GM20000 (cell line): ENCODE results near the gene TBC1D21.

Source experiments
- DNase-seq: peaks from one replicate; pipeline ENCODE4 v3.0.0; 2012; ENCODE audit warnings: low spot score
- TF ChIP-seq, protein P1 (sequence below): IDR thresholded peaks from 2 replicates; pipeline ENCODE4 v1.5.1; 2012; ENCODE audit warnings: mild to moderate bottlenecking, control low read depth; ENCODE audit errors: extremely low read depth, missing control alignments

Gene TBC1D21

DNA sequence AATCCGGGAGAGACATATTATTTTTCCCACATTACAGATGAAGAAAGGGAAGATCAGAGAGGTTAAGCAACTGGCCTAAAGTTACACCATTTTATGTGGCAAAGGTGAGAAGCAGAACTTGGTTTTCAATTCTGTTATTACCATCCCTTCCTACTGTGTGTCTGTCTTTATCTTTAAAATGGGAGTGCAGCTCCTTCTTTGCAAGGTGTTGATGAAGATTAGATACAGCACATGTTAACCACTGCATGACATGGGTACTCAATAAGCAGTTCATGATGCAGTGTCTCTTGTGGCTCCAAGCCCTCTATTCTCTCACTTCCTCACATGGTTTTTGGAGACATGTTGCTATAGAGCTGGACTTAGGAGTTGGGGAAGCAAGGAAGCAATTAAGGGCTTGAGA, 23.1 kb upstream of the TBC1D21 start:
- TF ChIP-seq, protein P1, sequence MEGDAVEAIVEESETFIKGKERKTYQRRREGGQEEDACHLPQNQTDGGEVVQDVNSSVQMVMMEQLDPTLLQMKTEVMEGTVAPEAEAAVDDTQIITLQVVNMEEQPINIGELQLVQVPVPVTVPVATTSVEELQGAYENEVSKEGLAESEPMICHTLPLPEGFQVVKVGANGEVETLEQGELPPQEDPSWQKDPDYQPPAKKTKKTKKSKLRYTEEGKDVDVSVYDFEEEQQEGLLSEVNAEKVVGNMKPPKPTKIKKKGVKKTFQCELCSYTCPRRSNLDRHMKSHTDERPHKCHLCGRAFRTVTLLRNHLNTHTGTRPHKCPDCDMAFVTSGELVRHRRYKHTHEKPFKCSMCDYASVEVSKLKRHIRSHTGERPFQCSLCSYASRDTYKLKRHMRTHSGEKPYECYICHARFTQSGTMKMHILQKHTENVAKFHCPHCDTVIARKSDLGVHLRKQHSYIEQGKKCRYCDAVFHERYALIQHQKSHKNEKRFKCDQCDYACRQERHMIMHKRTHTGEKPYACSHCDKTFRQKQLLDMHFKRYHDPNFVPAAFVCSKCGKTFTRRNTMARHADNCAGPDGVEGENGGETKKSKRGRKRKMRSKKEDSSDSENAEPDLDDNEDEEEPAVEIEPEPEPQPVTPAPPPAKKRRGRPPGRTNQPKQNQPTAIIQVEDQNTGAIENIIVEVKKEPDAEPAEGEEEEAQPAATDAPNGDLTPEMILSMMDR = no peak
- no peak for DNase-seq

DNA sequence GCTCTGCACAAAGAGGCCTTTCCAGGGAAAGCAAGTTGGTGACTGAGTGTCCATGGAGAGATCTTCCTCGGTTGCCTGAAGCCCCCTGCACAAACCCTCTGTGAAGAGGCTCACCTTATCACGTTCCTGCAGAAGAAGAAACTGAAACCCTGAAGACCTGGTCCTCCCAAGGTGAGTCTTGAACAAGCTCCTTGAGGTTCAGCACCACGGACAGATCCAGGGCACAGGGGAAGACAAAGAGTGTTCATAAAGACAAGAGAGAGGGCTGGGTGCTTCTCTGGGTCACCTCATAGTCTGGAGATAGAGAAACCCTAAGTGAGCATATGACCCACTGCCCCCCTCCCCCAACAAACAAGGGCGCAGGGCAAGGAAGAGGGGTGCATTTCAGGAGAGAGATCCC, 21.7 kb upstream of the TBC1D21 start:
- TF ChIP-seq, protein P1 = no peak
- DNase-seq = peak; percentile 52

DNA sequence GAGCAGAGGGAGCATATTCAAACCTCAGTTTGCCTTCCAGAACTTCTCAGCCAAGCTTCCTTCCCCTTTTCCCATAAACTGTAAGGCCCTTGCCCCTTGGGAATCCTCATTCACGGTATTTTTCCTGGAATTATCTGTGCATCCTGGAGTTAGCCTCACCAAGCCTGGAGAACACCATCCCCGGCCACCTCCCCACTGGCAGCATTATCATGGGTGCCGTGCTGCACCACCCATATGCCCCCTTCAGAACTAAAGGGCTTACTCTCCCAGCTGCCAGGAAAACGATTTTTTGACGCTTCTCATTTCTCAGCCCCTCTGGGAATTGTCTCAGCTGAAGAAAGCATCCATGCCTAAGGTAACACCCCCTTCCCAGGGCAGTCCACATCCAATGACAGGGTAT, 20.9 kb upstream of the TBC1D21 start:
- TF ChIP-seq, protein P1 = no peak
- DNase-seq = no peak

DNA sequence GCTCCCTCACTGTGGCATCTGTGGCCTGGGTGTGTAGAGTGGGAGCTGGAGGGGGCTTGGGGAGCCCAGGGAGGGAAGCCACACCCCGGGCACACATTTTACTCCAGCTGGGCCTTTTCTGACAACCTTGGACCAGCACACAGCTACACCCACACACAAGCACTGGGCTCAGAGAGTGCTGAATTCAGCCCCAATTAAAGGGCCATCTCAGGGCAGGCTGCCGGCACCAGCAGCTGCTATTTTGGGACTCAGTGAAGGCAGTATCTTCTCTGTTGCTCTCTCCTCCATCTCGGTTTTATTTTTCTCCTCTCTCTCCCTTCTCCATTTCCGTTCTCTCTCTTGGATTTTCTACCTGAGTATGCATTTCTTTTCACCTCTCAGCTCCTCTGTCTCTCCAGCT, 19.1 kb upstream of the TBC1D21 start:
- TF ChIP-seq, protein P1 = no peak
- DNase-seq = no peak

DNA sequence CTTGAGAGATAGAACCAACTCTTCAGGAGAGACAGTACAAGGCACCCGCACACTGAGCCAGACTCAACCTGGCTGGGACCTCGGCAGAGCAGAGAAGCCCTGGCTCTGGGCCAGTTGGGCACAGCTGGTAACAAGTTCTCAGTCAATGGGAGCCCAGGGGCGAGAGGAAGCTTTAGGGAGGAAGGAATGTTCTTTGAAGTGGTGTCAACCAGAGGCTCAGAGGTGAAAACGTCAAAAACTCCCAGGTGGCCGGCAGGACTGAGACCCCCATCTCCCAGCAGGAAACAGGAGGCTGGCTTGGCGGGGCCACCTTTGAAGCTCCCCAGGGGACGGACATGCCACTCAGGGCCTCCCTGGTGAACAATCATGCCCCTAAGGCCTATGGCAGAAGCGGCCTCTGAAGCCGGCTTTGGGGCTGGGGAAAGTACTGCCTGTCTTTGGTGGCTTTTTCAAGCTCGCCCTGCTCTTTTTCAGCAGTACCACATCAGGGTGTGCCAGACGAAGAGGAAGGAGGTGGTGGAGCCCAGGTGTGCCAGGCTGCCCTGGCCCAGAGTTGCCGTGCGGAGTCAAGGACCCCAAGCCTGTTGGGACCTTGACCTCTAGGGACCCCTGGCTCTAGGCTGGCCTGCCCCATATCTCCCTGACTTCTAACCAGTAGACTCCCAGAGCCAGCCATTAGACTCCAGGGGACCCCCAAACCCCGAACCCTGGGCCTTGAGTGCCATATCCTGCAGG, 16.7 kb upstream of the TBC1D21 start:
- TF ChIP-seq, protein P1 = no peak
- no peak for DNase-seq

DNA sequence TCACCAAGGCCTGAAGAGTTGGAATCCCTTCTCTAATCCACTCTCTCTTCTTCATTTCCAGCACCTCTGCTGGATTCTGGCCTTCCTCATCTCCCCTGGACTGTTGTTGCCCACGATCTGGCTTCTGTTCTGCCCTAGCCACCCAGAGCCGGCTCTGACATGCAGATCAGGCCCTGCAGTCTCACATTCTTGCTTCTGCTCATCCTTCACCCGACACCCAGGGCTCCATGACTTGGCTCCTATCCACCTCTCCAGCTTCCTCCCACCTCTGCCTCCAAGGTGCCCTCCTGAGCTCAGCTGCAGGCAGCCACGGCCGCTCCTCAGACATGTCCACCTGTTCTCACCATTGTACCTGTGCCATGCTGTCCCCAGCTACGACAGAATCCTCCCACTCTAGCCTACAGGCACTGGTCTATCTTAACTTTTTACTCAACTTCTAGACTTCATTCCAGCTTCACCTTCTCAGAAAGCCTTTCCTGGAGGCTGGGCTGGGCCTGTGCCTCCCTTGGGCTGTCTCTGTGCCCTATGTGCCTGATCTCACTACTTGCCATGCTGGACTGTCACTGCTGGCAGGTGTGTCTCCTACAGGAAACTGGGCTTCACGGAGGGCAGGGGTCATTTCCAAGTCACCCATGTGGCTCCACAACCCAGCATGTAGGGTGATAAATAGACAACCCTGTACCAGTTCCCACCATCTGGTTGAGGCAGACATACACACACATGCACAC, 16.0 kb upstream of the TBC1D21 start:
- TF ChIP-seq, protein P1 = no peak
- DNase-seq = no peak

DNA sequence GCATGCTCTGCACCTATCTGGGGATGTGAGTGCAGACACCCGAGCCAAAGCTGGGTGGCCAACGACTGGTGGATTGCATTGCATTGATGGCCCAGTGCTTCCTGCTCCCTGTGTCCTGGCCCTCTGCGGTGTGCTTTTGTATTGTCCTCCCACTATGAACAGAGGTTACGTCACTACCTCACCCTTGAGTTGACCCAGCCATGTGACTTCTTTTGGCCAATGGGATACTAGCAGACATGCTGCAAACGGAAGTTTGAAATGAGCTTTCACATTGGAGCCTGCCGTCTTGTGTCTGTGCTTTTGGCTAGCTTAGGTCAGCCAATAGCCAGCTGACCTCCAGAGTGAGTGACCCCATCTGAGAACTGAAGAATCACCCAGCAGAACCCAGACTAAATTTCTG, 15.3 kb upstream of the TBC1D21 start:
- no peak for DNase-seq
- TF ChIP-seq, protein P1 = no peak
